Breast epithelium (tissue), 3 donors: ENCODE measurements around the gene MAFG.

ENCODE experiments used
- POLR2A ChIP-seq: fragments of 450-650 bp; IDR thresholded peaks from one replicate; pipeline ENCODE4 v1.6.1; 2016; ENCODE audit warnings: antibody characterized with exemption, mild to moderate bottlenecking, moderate library complexity
- POLR2AphosphoS5 ChIP-seq, 3 donors: sonication (generic); formaldehyde crosslinking; IDR thresholded peaks; one replicate each; pipeline ENCODE4 v1.6.1; 2017; ENCODE audit warnings: antibody characterized with exemption in 3 of 3
- TF ChIP-seq, protein P1 (sequence below), 3 donors: fragments of 450-650 bp; IDR thresholded peaks; one replicate each; pipeline ENCODE4 v1.5.1; 2016 to 2017; ENCODE audit warnings: antibody characterized with exemption in 3 of 3, mild to moderate bottlenecking in 3 of 3, moderate library complexity in 3 of 3

- no peak for TF ChIP-seq POLR2A
- TF ChIP-seq, protein P1, sequence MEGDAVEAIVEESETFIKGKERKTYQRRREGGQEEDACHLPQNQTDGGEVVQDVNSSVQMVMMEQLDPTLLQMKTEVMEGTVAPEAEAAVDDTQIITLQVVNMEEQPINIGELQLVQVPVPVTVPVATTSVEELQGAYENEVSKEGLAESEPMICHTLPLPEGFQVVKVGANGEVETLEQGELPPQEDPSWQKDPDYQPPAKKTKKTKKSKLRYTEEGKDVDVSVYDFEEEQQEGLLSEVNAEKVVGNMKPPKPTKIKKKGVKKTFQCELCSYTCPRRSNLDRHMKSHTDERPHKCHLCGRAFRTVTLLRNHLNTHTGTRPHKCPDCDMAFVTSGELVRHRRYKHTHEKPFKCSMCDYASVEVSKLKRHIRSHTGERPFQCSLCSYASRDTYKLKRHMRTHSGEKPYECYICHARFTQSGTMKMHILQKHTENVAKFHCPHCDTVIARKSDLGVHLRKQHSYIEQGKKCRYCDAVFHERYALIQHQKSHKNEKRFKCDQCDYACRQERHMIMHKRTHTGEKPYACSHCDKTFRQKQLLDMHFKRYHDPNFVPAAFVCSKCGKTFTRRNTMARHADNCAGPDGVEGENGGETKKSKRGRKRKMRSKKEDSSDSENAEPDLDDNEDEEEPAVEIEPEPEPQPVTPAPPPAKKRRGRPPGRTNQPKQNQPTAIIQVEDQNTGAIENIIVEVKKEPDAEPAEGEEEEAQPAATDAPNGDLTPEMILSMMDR (IDR thresholded peaks at IDR 0.05), result no peak
- TF ChIP-seq POLR2AphosphoS5 (IDR thresholded peaks at IDR 0.05), result no peak
Observed at GRCh38 chr17:81878294-81878693, 49.2 kb downstream of the MAFG start.
